Activated CD8-positive, alpha-beta memory T cell treated with anti-CD3 and anti-CD28 coated beads for 36 hours (primary cell): ENCODE data around the gene BORCS6. TPM values are rescaled to one million over a fixed set of nuclear protein-coding genes. Genes with fewer than 3 reads are reported as not detected.

Experiments used
- CTCF ChIA-PET: fragments of 350-600 bp; sonication (Branson Sonifier 250); formaldehyde crosslinking; loops from one replicate; lab custom pipeline; 2021; ENCODE audit warnings: antibody characterized with exemption; lab: Charles Lee
- POLR2A ChIA-PET: fragments of 350-600 bp; sonication (Branson Sonifier 250); formaldehyde crosslinking; loops from one replicate; lab custom pipeline; 2021; ENCODE audit warnings: antibody characterized with exemption; lab: Charles Lee
- total RNA-seq, 2 experiments: library from RNA; stranded (reverse); gene quantifications; one replicate each; pipeline ENCODE4 v1.2.3, GENCODE V29; 2021

The BORCS6 gene
- total RNA-seq, 2 experiments from 2014 or later = 6.6 to 7.0 TPM

DNA sequence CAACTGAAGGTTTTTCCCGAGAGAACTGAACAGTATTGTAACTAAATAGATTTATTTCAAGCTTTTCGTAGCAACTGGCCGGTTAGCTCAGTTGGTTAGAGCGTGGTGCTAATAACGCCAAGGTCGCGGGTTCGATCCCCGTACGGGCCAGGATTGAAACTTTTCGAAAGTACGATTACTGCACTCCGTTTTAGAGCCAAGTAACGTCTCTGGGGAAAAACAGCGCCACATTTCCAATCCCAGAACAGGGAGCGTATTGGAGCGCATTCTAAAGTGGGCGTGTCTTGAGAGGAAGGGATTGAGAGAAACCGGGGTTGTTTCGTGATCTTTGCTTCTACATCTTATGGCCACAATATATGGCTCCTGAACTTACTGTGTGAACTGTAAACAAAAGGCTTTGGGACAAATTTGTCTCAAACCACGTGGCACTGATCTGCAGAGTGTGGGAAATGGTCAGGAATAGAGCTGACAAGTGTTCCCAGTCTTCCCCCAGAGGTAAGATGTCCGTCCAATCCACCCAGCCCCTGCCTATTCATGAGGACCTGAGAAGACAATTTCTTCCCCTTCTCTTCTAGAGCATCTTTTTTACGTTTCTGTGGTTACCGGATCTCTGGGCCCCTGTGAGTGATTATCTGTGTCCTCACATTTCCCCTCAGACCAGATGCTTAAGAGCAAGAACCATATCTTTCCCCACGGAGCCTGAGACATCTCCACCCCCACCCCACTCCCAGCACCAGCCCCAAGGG lies 2.3 kb downstream of the BORCS6 start:
- ChIA-PET CTCF (interaction anchor here (0.9 to 5.9 kb wide), 8 partner anchors 22 to 68 kb away, joined by 3 to 60 read pairs (median 4); partner anchors contain the start of gene ALOXE3), POLR2A (interaction anchor here (0.6 to 1.9 kb wide), 9 partner anchors 14 to 69 kb away, joined by 3 to 11 read pairs (median 5); partner anchors contain the start of genes AURKB, CTC1 and PER1)

DNA sequence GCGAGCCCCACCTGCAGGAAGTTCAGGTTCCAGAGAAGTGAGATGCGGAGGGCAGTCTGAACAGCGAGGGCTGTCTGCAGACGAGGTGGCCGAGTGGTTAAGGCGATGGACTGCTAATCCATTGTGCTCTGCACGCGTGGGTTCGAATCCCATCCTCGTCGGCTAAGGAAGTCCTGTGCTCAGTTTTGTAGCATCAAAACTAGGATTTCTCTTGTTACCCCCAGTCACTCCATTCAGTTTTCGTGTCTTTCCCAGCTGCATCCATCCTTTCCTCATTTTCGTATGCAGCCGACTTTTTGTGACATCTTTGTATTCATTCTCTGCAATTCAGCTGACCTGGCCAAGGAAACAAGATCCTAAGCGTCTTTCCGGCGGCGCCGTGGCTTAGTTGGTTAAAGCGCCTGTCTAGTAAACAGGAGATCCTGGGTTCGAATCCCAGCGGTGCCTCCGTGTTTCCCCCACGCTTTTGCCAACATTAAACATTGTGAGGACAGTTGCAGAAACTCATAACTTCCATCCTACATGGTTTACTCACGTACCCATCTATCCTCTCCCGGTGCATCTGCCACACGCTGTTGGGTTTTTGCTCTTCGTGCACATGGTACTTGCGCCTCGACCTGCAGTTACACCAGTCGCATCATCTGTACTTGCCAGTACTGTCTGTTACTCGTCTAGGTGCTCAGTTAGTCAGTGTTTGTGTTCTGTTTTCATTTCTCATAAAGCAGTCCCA lies 3.0 kb downstream of the BORCS6 start:
- POLR2A ChIA-PET = interaction anchor here (0.7 to 1.9 kb wide), 6 partner anchors 14 to 68 kb away, joined by 3 to 11 read pairs (median 6); partner anchors contain the start of genes AURKB and CTC1

GRCh38 chr17:8186446-8186786 lies 3.6 kb downstream of the BORCS6 start:
- ChIA-PET CTCF (interaction anchor here (1.0 to 5.9 kb wide), 9 partner anchors 21 to 67 kb away, joined by 3 to 60 read pairs (median 5); partner anchors contain the start of genes ALOXE3 and CTC1), POLR2A (interaction anchor here (1.0 to 1.8 kb wide), 3 partner anchors 13 to 67 kb away, joined by 3 to 9 read pairs (median 6); partner anchors contain the start of gene CTC1)

More for the DNA sequence above, 3.0 kb downstream of the BORCS6 start:
- CTCF ChIA-PET = interaction anchor here (1.0 to 5.9 kb wide), 11 partner anchors 21 to 67 kb away, joined by 3 to 60 read pairs (median 4); partner anchors contain the start of genes ALOXE3 and CTC1

- POLR2A ChIA-PET = interaction anchor here (1.0 to 1.8 kb wide), 3 partner anchors 12 to 67 kb away, joined by 3 to 9 read pairs (median 6); partner anchors contain the start of gene CTC1
- CTCF ChIA-PET = interaction anchor here (1.0 to 5.9 kb wide), 8 partner anchors 22 to 66 kb away, joined by 3 to 60 read pairs (median 5); partner anchors contain the start of genes ALOXE3 and CTC1
Observed at GRCh38 chr17:8185582-8186445, 4.2 kb downstream of the BORCS6 start.

- POLR2A ChIA-PET = interaction anchor here (0.6 to 1.4 kb wide), 3 partner anchors 10 to 58 kb away, joined by 3 to 10 read pairs (median 4); no protein-coding TSS in a partner anchor
- CTCF ChIA-PET = interaction anchor here (0.6 to 0.7 kb wide), 2 partner anchors 17 to 38 kb away, joined by 3 read pairs; no protein-coding TSS in a partner anchor
Observed at GRCh38 chr17:8176998-8177731, 12.8 kb downstream of the BORCS6 start.

DNA sequence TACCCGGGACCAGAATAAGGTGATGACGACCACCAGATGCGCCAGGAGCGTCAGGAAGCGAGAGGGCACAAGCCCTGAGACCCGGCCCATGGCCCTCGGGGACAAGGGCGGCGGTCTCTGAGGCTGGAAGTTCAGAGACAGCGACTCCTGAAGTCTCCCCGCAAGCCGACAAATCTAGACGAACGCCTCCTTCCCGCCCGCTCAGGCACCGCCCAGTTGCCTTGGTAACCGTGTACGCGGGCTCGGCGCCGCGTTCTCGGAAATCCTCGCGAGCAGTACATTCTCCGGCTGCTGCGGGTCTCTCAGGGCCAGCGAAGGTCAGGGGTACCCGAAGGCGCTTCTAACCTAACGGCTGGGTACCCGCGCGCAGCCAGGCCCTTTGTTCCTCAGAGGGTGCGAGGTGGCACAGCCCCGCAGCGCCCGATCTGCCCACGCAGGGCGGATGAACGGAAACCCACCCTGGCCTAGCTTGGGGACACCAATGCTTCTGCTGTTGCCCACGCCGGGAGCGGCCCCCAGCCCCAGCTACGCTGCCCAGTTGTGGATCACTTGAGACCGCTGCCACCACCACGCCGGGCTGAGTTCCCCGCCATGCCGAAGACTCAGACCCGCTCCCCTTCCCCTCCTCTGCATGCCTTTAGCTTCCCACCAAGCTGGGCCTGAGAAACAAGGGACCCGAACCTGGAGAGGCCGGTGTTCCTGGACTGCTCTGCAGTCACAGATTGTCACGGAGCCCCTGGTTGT lies 13.6 kb downstream of the BORCS6 start, which contains the start of gene TMEM107:
Gene TMEM107 (minus strand): TSS at position 184 of the 744 bp plus-strand sequence. CDS start 94 bp downstream, at position 90.
- ChIA-PET POLR2A (interaction anchor here (0.6 to 1.4 kb wide), 4 partner anchors 9 to 57 kb away, joined by 3 to 10 read pairs (median 4); no protein-coding TSS in a partner anchor), CTCF (interaction anchor here (0.7 to 1.0 kb wide), 2 partner anchors 18 to 58 kb away, joined by 3 read pairs; partner anchors contain the start of gene ALOXE3)

DNA sequence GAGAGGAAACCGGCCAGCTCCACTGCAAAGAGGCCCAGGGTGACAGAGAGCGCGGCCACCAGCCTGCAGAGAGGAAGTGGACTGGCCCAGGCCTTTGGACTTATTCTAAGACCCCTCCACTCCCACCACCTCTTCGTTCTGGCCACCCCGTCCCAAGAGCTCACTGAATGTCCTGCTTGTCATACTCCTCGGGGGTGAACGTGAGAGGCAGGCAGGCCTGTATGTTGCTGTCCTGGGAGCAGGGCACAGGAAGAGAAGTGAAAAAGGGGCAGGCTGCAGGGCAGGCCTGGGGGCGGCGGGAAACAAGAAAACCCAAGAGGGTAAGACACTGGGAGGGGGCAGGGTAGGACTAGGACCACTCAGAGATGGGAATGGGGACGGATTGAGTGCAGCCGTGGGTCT lies 14.2 kb downstream of the BORCS6 start:
- CTCF ChIA-PET = interaction anchor here (1.0 kb wide), 1 partner anchor 57 kb away, joined by 3 read pairs; the partner anchor contains the start of gene ALOXE3
- POLR2A ChIA-PET = interaction anchor here (0.9 kb wide), 1 partner anchor 46 kb away, joined by 3 read pairs; no protein-coding TSS in a partner anchor

DNA sequence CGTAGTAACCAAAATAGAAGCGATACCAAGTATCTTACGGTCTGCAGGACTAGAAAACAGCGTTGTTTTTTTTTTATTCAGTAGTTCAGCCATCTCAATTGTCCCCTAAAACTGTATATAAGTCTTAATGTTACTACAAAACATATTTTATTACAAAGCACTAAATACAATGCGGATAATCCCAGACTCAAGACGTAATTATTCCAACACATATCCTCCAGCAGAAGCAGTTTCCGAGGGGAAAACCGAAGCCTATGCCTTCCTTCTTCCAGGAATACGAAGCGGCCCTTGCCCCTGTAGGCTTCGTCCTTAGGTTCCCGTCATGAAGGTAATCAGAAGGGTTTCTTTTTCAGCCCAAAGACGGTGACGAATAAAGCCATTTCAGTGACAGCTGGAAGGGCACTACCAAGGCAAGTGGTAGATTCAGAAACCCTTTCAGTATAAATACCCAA lies 16.1 kb downstream of the BORCS6 start:
- POLR2A ChIA-PET = interaction anchor here (0.8 to 1.3 kb wide), 20 partner anchors 11 to 486 kb away, joined by 3 to 56 read pairs (median 10); partner anchors contain the start of genes BORCS6, CTC1, HES7 and PER1
- CTCF ChIA-PET = interaction anchor here (0.8 to 2.5 kb wide), 7 partner anchors 10 to 122 kb away, joined by 3 to 8 read pairs (median 5); partner anchors contain the start of genes HES7 and SLC25A35

- ChIA-PET CTCF (interaction anchor here (0.8 to 2.5 kb wide), 7 partner anchors 9 to 122 kb away, joined by 3 to 8 read pairs (median 5); partner anchors contain the start of gene SLC25A35), POLR2A (interaction anchor here (0.6 to 1.3 kb wide), 24 partner anchors 11 to 486 kb away, joined by 3 to 56 read pairs (median 9); partner anchors contain the start of genes AURKB, BORCS6, CTC1 and HES7)
Observed at GRCh38 chr17:8173056-8173870, 16.7 kb downstream of the BORCS6 start.

GRCh38 chr17:8170186-8170585 lies 19.8 kb downstream of the BORCS6 start:
- POLR2A ChIA-PET = interaction anchor here (0.6 kb wide), 1 partner anchor 38 kb away, joined by 3 read pairs; no protein-coding TSS in a partner anchor
- CTCF ChIA-PET = interaction anchor here (1.1 kb wide), 1 partner anchor 10 kb away, joined by 3 read pairs; no protein-coding TSS in a partner anchor

DNA sequence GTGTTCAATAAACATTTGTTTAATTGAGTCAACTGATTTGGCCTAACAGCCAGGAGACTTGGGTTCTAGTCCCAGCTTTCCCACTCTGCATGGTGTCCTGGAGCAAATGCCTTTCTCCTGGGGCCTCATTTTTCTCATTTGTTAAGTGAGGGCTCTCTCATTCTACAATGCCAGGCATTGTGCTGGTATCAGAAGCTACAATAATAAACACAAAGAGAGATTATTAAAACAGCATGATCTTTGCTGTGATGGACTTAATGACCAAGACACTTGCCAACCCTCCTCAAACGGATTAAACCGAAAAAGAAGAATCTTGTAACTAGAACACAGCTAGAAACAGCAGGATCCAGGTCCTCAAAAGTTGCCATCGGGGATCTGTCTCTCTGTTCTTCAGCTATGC lies 22.5 kb downstream of the BORCS6 start:
- POLR2A ChIA-PET = interaction anchor here (0.9 kb wide), 1 partner anchor 9 kb away, joined by 3 read pairs; the partner anchor contains the start of gene TMEM107
- CTCF ChIA-PET = interaction anchor here (1.5 kb wide), 1 partner anchor 81 kb away, joined by 4 read pairs; the partner anchor contains the start of gene CTC1

- ChIA-PET POLR2A (no interaction called here), CTCF (interaction anchor here (1.5 kb wide), 1 partner anchor 81 kb away, joined by 4 read pairs; the partner anchor contains the start of gene CTC1)
Observed at GRCh38 chr17:8166731-8167130, 23.2 kb downstream of the BORCS6 start.

- ChIA-PET POLR2A (interaction anchor here (0.9 to 5.0 kb wide), 5 partner anchors 9 to 131 kb away, joined by 3 to 56 read pairs (median 4); partner anchors contain the start of genes PER1 and SLC25A35), CTCF (interaction anchor here (1.3 to 1.6 kb wide), 4 partner anchors 8 to 39 kb away, joined by 3 to 8 read pairs (median 4); no protein-coding TSS in a partner anchor)
Observed at GRCh38 chr17:8164815-8165131, 25.2 kb downstream of the BORCS6 start.
